BLaER1 treated with 17β-estradiol and CSF1 and Interleukin-3, amounts not matched to agents 10 nM and 100 nM (cell line): ENCODE data around the gene KCNS1.

Experiments
- H3K27ac ChIP-seq, 11 experiments: shearing (Covaris generic); formaldehyde crosslinking; 2 replicates each; pipeline ENCODE4 v1.8.1; 2022
- H3K27me3 ChIP-seq, 11 experiments: shearing (Covaris generic); formaldehyde crosslinking; 2 replicates each; pipeline ENCODE4 v1.8.1; 2022
- H3K36me3 ChIP-seq, 11 experiments: shearing (Covaris generic); formaldehyde crosslinking; 2 replicates each; pipeline ENCODE4 v1.8.1; 2022
- H3K4me1 ChIP-seq, 10 experiments: shearing (Covaris generic); formaldehyde crosslinking; 2 replicates each; pipeline ENCODE4 v1.8.1; 2022
- H3K4me2 ChIP-seq, 11 experiments: shearing (Covaris generic); formaldehyde crosslinking; 2 replicates each; pipeline ENCODE4 v1.8.1; 2022
- H3K4me3 ChIP-seq, 10 experiments: shearing (Covaris generic); formaldehyde crosslinking; 2 replicates each; pipeline ENCODE4 v1.8.1; 2022
- H3K9ac ChIP-seq, 11 experiments: shearing (Covaris generic); formaldehyde crosslinking; 2 replicates each; pipeline ENCODE4 v1.8.1; 2022
- H3K9me3 ChIP-seq, 11 experiments: shearing (Covaris generic); formaldehyde crosslinking; replicated peaks in 1 of 11; 2 replicates each; pipeline ENCODE4 v1.8.1; 2022
- H4K20me1 ChIP-seq, 11 experiments: shearing (Covaris generic); formaldehyde crosslinking; 2 replicates each; pipeline ENCODE4 v1.8.1; 2022
- Cebpa-rat ChIP-seq, 11 experiments: shearing (Covaris generic); IDR thresholded peaks; 2 replicates each; pipeline ENCODE4 v1.8.1; 2022

Gene KCNS1

GRCh38 chr20:45119556-45120266 lies 18.8 kb upstream of the KCNS1 start:
- Histone ChIP-seq H3K27ac (no peak overlapping the region), H3K4me3 (no peak overlapping the region), H4K20me1 (no peaks in the 10 kb centered on the region), H3K36me3 (no peaks in the 10 kb centered on the region), H3K27me3 (no peaks in the 10 kb centered on the region), H3K4me1 (0 out of 20 replicates have a peak, but pooled peaks cover 0 to 3% (median 0%) of the 10 kb centered on the region in 10 experiments), H3K9ac (no peak overlapping the region), H3K4me2 (no peak overlapping the region), H3K9me3 (peaks cover 0 to 7% (median 0%) of the 10 kb centered on the region in 11 experiments; a peak in 7 of 22 replicates)
- TF ChIP-seq Cebpa-rat (IDR thresholded peaks at IDR 0.05), result peak in 1 of 11 experiments; percentile 46; a peak in 1 of 22 replicates

DNA sequence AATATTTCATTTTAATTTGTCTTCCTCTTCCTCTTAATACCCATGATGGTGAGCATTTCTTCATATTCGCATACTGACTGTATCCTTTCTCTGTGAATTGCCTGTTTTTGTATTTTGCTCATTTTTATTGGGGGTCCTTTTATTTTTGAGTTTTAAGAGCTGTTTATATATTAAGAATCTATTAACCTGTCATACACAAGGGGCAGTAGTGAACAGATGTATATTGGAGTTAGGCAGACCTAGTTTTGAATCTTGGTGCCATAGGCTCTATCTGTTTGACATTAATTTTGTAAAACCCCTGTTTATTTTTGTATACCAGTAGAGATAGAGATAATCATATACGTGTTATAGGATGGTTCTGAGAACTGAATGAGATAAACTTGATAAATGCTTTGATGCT lies 17.1 kb upstream of the KCNS1 start:
- H4K20me1 ChIP-seq, result no peaks in the 10 kb centered on the region
- peaks cover 0 to 7% (median 0%) of the 10 kb centered on the region in 11 experiments; a peak in 7 of 22 replicates for H3K9me3 ChIP-seq
- no peak overlapping the region for H3K27ac ChIP-seq

GRCh38 chr20:45117581-45117980 lies 16.7 kb upstream of the KCNS1 start:
- Histone ChIP-seq H4K20me1 (no peaks in the 10 kb centered on the region), H3K27ac (no peak overlapping the region), H3K4me3 (no peak overlapping the region)

More for the DNA sequence above, 17.1 kb upstream of the KCNS1 start:
- no peak overlapping the region for H3K4me3 ChIP-seq
- H3K4me1 ChIP-seq, result 0 out of 20 replicates have a peak, but pooled peaks cover 0 to 3% (median 0%) of the 10 kb centered on the region in 10 experiments
- H3K36me3 ChIP-seq, result no peaks in the 10 kb centered on the region
- no peak overlapping the region for H3K9ac ChIP-seq
- no peaks in the 10 kb centered on the region for H3K27me3 ChIP-seq
- no peak for TF ChIP-seq Cebpa-rat (IDR thresholded peaks at IDR 0.05)
- no peak overlapping the region for H3K4me2 ChIP-seq

DNA sequence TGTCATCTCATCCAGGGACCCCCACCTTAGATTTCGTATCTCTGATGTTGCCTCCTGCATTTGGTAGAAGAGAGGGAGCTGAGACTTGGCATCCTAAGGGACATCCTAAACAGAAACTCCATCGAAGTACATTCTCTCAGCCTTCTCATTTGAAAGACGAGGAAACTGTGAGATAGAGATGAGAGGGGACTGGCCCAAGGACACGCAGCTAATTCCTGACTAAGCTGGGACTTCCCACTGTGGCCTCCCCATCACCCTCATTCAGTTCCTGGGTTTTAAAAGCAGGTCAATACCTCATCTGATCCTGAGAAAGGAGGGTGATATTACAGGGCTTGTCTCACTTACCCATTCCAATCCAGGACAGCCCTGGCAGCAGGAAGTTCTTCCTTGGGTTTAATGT lies 14.9 kb upstream of the KCNS1 start:
- peaks cover 0 to 3% (median 0%) of the 10 kb centered on the region in 11 experiments; a peak in 6 of 22 replicates for H3K9me3 ChIP-seq
- H3K27me3 ChIP-seq, result no peaks in the 10 kb centered on the region
- TF ChIP-seq Cebpa-rat (IDR thresholded peaks at IDR 0.05), result no peak
- no peak overlapping the region for H3K4me3 ChIP-seq
- H3K27ac ChIP-seq, result no peak overlapping the region
- no peaks in the 10 kb centered on the region for H3K36me3 ChIP-seq
- H3K9ac ChIP-seq, result no peak overlapping the region
- H4K20me1 ChIP-seq, result no peaks in the 10 kb centered on the region
- no peak overlapping the region for H3K4me2 ChIP-seq
- H3K4me1 ChIP-seq, result 0 out of 20 replicates have a peak, but pooled peaks cover 0 to 3% (median 0%) of the 10 kb centered on the region in 10 experiments

More at GRCh38 chr20:45117581-45117980, 16.7 kb upstream of the KCNS1 start:
- H3K4me2 ChIP-seq, result no peak overlapping the region
- H3K36me3 ChIP-seq, result no peaks in the 10 kb centered on the region
- no peak overlapping the region for H3K9ac ChIP-seq
- no peaks in the 10 kb centered on the region for H3K27me3 ChIP-seq
- TF ChIP-seq Cebpa-rat (IDR thresholded peaks at IDR 0.05), result no peak
- 0 out of 20 replicates have a peak, but pooled peaks cover 0 to 3% (median 0%) of the 10 kb centered on the region in 10 experiments for H3K4me1 ChIP-seq
- peaks cover 0 to 7% (median 0%) of the 10 kb centered on the region in 11 experiments; a peak in 7 of 22 replicates for H3K9me3 ChIP-seq

GRCh38 chr20:45115386-45115774 lies 14.5 kb upstream of the KCNS1 start:
- H4K20me1 ChIP-seq, result no peaks in the 10 kb centered on the region
- no peaks in the 10 kb centered on the region for H3K9me3 ChIP-seq
- 0 out of 20 replicates have a peak, but pooled peaks cover 0 to 3% (median 0%) of the 10 kb centered on the region in 10 experiments for H3K4me1 ChIP-seq
- no peak for TF ChIP-seq Cebpa-rat (IDR thresholded peaks at IDR 0.05)
- no peak overlapping the region for H3K27ac ChIP-seq
- no peaks in the 10 kb centered on the region for H3K27me3 ChIP-seq
- H3K9ac ChIP-seq, result no peak overlapping the region
- H3K36me3 ChIP-seq, result no peaks in the 10 kb centered on the region
- H3K4me3 ChIP-seq, result no peak overlapping the region
- no peak overlapping the region for H3K4me2 ChIP-seq

GRCh38 chr20:45114465-45115385 lies 13.8 kb upstream of the KCNS1 start, which contains the start of gene WFDC5:
Gene WFDC5, minus strand, starts transcription at chr20:45115174. Its CDS starts 91 bp downstream, at chr20:45115083.
- no peak within 1 kb of the TSS for H3K4me3 ChIP-seq
- no peaks in the 10 kb centered on the region for H4K20me1 ChIP-seq
- H3K9me3 ChIP-seq, result no peaks in the 10 kb centered on the region
- no peak within 1 kb of the TSS for H3K4me2 ChIP-seq
- no peak within 1 kb of the TSS for H3K9ac ChIP-seq
- TF ChIP-seq Cebpa-rat (IDR thresholded peaks at IDR 0.05), result no peak
- H3K27ac ChIP-seq, result no peak within 1 kb of the TSS
- no peaks in the 10 kb centered on the region for H3K36me3 ChIP-seq
- no peaks in the 10 kb centered on the region for H3K27me3 ChIP-seq
- 0 out of 20 replicates have a peak, but pooled peaks cover 0 to 3% (median 0%) of the 10 kb centered on the region in 10 experiments for H3K4me1 ChIP-seq

GRCh38 chr20:45113865-45114264 lies 12.9 kb upstream of the KCNS1 start:
- Histone ChIP-seq H3K4me2 (no peak overlapping the region), H3K27me3 (no peaks in the 10 kb centered on the region), H3K36me3 (no peaks in the 10 kb centered on the region), H3K4me1 (0 out of 20 replicates have a peak, but pooled peaks cover 0 to 3% (median 0%) of the 10 kb centered on the region in 10 experiments), H3K4me3 (no peak overlapping the region), H4K20me1 (no peaks in the 10 kb centered on the region), H3K9ac (no peak overlapping the region), H3K9me3 (no peaks in the 10 kb centered on the region), H3K27ac (no peak overlapping the region)
- no peak for TF ChIP-seq Cebpa-rat (IDR thresholded peaks at IDR 0.05)

DNA sequence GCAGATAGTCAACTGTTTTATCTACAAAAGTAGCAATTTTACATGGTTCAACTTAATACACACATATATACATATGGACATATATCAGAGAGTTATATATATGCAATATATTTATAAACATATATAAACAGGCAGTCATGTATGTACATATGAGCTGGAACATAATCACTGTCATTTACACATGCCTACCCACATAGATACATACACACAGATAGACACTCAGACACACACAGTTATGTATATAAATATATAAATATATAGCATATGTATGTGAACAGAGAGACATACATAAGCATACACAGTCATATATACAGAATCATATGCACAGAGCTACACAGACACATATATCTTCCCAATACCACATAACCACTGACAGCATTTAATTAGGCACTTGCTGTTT lies 11.8 kb upstream of the KCNS1 start:
- no peak for TF ChIP-seq Cebpa-rat (IDR thresholded peaks at IDR 0.05)

More for the DNA sequence above, 11.8 kb upstream of the KCNS1 start:
- Histone ChIP-seq H3K27me3 (no peaks in the 10 kb centered on the region), H3K4me3 (no peak overlapping the region), H3K9ac (no peak overlapping the region), H4K20me1 (no peaks in the 10 kb centered on the region), H3K27ac (no peak overlapping the region), H3K36me3 (no peaks in the 10 kb centered on the region), H3K9me3 (no peaks in the 10 kb centered on the region), H3K4me1 (0 out of 20 replicates have a peak, but pooled peaks cover 0 to 3% (median 0%) of the 10 kb centered on the region in 10 experiments), H3K4me2 (no peak overlapping the region)
